ENCODE measurements around the gene KLF16. TPM values are rescaled to one million over a fixed set of nuclear protein-coding genes. Genes with fewer than 3 reads are reported as not detected.

The KLF16 gene
- total and polyA plus RNA-seq, 10 of the 15 experiments (the other 5 are each of a cell fraction or from before 2014, with no cell fraction given): 0.03 to 41.2 (median 2.6) TPM

- CTCF ChIA-PET: interaction anchor here (0.7 kb wide), 1 partner anchor 8 kb away, joined by 3 read pairs; no protein-coding TSS in a partner anchor
- ATAC-seq (no peak), FAIRE-seq (no peak), DNase-seq (ENCODE audit: low read depth, low spot score) (no peak)
- TF ChIP-seq NFYB (IDR thresholded peaks at IDR 0.05; ENCODE audit: insufficient read depth, low read depth, low read length) (no peak), STAT3 (IDR thresholded peaks at IDR 0.05; ENCODE audit: low read depth, low read length) (no peak), NFIC (IDR thresholded peaks at IDR 0.05; ENCODE audit: low read depth, low read length) (no peak), MEF2A (IDR thresholded peaks at IDR 0.05; ENCODE audit: insufficient read depth, low read depth, low read length) (no peak), NKRF (conservative IDR thresholded peaks at IDR 0.05) (no peak)
- RAD21 ChIA-PET (ENCODE audit: unreplicated experiment): interaction anchor here (0.6 to 1.0 kb wide), 4 partner anchors 13 to 538 kb away, joined by 3 to 6 read pairs (median 3); no protein-coding TSS in a partner anchor
- no peak overlapping the region for H3K4me2 ChIP-seq (ENCODE audit: control insufficient read depth, insufficient read depth)
- POLR2A ChIA-PET: interaction anchor here (0.6 to 1.6 kb wide), 5 partner anchors 22 to 263 kb away, joined by 3 to 4 read pairs (median 3); no protein-coding TSS in a partner anchor
- no peak overlapping the region for H2AFZ ChIP-seq (ENCODE audit: control insufficient read depth, low read depth, low read length)
- H3K27me3 ChIP-seq (replicated peaks in 1 of 2; ENCODE audit: control insufficient read depth in 2 of 2, insufficient read depth in 2 of 2, low read length in 1 of 2): no peaks in the 10 kb centered on the region
- 90% methylated on average over 27 of the region's 37 CpGs for WGBS (ENCODE audit: insufficient coverage, insufficient replicate concordance, low lambda C conversion rate, missing lambda C conversion rate)
- SMC1A ChIA-PET (ENCODE audit: uncharacterized antibody, unreplicated experiment): no interaction called here
- intact Hi-C loops (cut with micrococcal nuclease; ENCODE audit: unreplicated experiment) (no loop called here), in situ Hi-C loops (cut with MboI) (loop anchor here (25.0 kb wide), 1 partner anchor 1508 kb away; the partner anchor contains the start of gene NFIC)
- H3K9ac ChIP-seq (ENCODE audit: control insufficient read depth, insufficient read depth, low read length): no peak overlapping the region
- no peaks in the 10 kb centered on the region for H3K9me3 ChIP-seq (replicated peaks; ENCODE audit: control insufficient read depth, insufficient read depth, low read length)
- H3K4me3 ChIP-seq: no peak overlapping the region; the same call in 1 of the 2 replicates
- H3K4me1 ChIP-seq (ENCODE audit: control insufficient read depth, insufficient read depth, low read length): peaks cover 21% of the 10 kb centered on the region
- H3K27ac ChIP-seq (ENCODE audit: control insufficient read depth, insufficient read depth): no peak overlapping the region
- no TSS peak for BruUV-seq (replicated peaks)
- peaks cover under 1% of the 10 kb centered on the region; the same call in 1 of the 2 replicates for H4K20me1 ChIP-seq (ENCODE audit: control insufficient read depth, insufficient read depth)
- peaks cover 60% of the 10 kb centered on the region for H3K79me2 ChIP-seq (ENCODE audit: control insufficient read depth, insufficient read depth, low read length)
- H3K36me3 ChIP-seq (ENCODE audit: control insufficient read depth in 2 of 2, insufficient read depth in 2 of 2, low read length in 1 of 2): peaks cover 0 to 3% of the 10 kb centered on the region in 2 experiments; a peak in 2 of 4 replicates
Measured at GRCh38 chr19:1854542-1855039, 8.8 kb downstream of the KLF16 start.
